ENCODE results near the gene IL18RAP. TPM values are rescaled to one million over a fixed set of nuclear protein-coding genes. Genes with fewer than 3 reads are reported as not detected.

IL18RAP gene
- total RNA-seq, 2 donors from 2014 or later, result 0.30 to 1.4 TPM

- no peak for DNase-seq (ENCODE audit: low spot score)
- Histone ChIP-seq H3K27me3 (no peaks in the 10 kb centered on the region), H3K9me3 (no peaks in the 10 kb centered on the region), H3K27ac (no peak overlapping the region), H3K4me3 (no peak overlapping the region), H3K4me1 (no peaks in the 10 kb centered on the region), H3K36me3 (no peaks in the 10 kb centered on the region)
- TF ChIP-seq CTCF (IDR thresholded peaks at IDR 0.05), result no peak
These were observed 24.0 kb downstream of the IL18RAP start for GRCh38 chr2:102446936-102447335.

- H3K27me3 ChIP-seq, result no peaks in the 10 kb centered on the region
These were observed 26.5 kb downstream of the IL18RAP start for GRCh38 chr2:102449370-102449974.

GRCh38 chr2:102451968-102452367 lies 29.0 kb downstream of the IL18RAP start:
- no peak overlapping the region for H3K4me3 ChIP-seq
- no peaks in the 10 kb centered on the region for H3K36me3 ChIP-seq
- TF ChIP-seq CTCF (IDR thresholded peaks at IDR 0.05), result no peak
- DNase-seq (ENCODE audit: low spot score), result no peak
- H3K4me1 ChIP-seq, result no peaks in the 10 kb centered on the region
- no peak overlapping the region for H3K27ac ChIP-seq
- peaks cover 0 to 7% of the 10 kb centered on the region in 2 donors for H3K9me3 ChIP-seq
- H3K27me3 ChIP-seq, result no peaks in the 10 kb centered on the region

More at GRCh38 chr2:102449370-102449974, 26.5 kb downstream of the IL18RAP start:
- Histone ChIP-seq H3K36me3 (no peaks in the 10 kb centered on the region), H3K27ac (no peak overlapping the region), H3K4me3 (no peak overlapping the region), H3K4me1 (no peaks in the 10 kb centered on the region), H3K9me3 (no peaks in the 10 kb centered on the region)
- TF ChIP-seq CTCF (IDR thresholded peaks at IDR 0.05), result peak; percentile 11 to 67
- DNase-seq (ENCODE audit: low spot score), result no peak

GRCh38 chr2:102453501-102453900 lies 30.5 kb downstream of the IL18RAP start:
- Histone ChIP-seq H3K36me3 (no peaks in the 10 kb centered on the region), H3K9me3 (peaks cover 0 to 7% of the 10 kb centered on the region in 2 donors), H3K27me3 (no peaks in the 10 kb centered on the region), H3K27ac (no peak overlapping the region), H3K4me1 (no peaks in the 10 kb centered on the region), H3K4me3 (no peak overlapping the region)
- no peak for TF ChIP-seq CTCF (IDR thresholded peaks at IDR 0.05)
- DNase-seq (ENCODE audit: low spot score), result no peak

GRCh38 chr2:102455061-102455670 lies 32.2 kb downstream of the IL18RAP start:
- Histone ChIP-seq H3K27me3 (no peaks in the 10 kb centered on the region), H3K4me1 (no peaks in the 10 kb centered on the region), H3K36me3 (no peaks in the 10 kb centered on the region), H3K4me3 (no peak overlapping the region), H3K9me3 (peaks cover 0 to 7% of the 10 kb centered on the region in 2 donors), H3K27ac (no peak overlapping the region)
- TF ChIP-seq CTCF (IDR thresholded peaks at IDR 0.05), result no peak
- no peak for DNase-seq (ENCODE audit: low spot score)

Data from right atrium auricular region (tissue), 2 donors.